Measurements from ENCODE around the gene CLIP4.

Gene CLIP4

GRCh38 chr2:29207352-29208148 is 92.3 kb downstream of the CLIP4 start:
- TF ChIP-seq CTCF (IDR thresholded peaks at IDR 0.05), result no peak
- H3K27ac ChIP-seq, result no peak overlapping the region
- no peak overlapping the region for H3K4me3 ChIP-seq
- DNase-seq (ENCODE audit: low spot score), result no peak

GRCh38 chr2:29209551-29209950 is 94.3 kb downstream of the CLIP4 start:
- TF ChIP-seq CTCF (IDR thresholded peaks at IDR 0.05), result no peak
- Histone ChIP-seq H3K27ac (no peak overlapping the region), H3K4me3 (no peak overlapping the region)
- no peak for DNase-seq (ENCODE audit: low spot score)

GRCh38 chr2:29212009-29212408 is 96.8 kb downstream of the CLIP4 start:
- Histone ChIP-seq H3K4me3 (no peak overlapping the region), H3K27ac (no peak overlapping the region)
- peak; percentile 22 for DNase-seq (ENCODE audit: low spot score)
- no peak for TF ChIP-seq CTCF (IDR thresholded peaks at IDR 0.05)

GRCh38 chr2:29213888-29214291 is 98.7 kb downstream of the CLIP4 start:
- no peak overlapping the region for H3K27ac ChIP-seq

GRCh38 chr2:29215073-29215472 is 99.9 kb downstream of the CLIP4 start:
- TF ChIP-seq CTCF (IDR thresholded peaks at IDR 0.05), result no peak
- Histone ChIP-seq H3K27ac (no peak overlapping the region), H3K4me3 (no peak overlapping the region)
- DNase-seq (ENCODE audit: low spot score), result peak; percentile 47

More at GRCh38 chr2:29213888-29214291, 98.7 kb downstream of the CLIP4 start:
- peak; percentile 28 for DNase-seq (ENCODE audit: low spot score)
- H3K4me3 ChIP-seq, result no peak overlapping the region
- no peak for TF ChIP-seq CTCF (IDR thresholded peaks at IDR 0.05)

GRCh38 chr2:29215739-29216608 is 100.8 kb downstream of the CLIP4 start:
- Histone ChIP-seq H3K27ac (no peak overlapping the region), H3K4me3 (no peak overlapping the region)
- peak; percentile 29 for DNase-seq (ENCODE audit: low spot score)
- no peak for TF ChIP-seq CTCF (IDR thresholded peaks at IDR 0.05)
